Measurements from ENCODE around the gene GHITM.
"Not testable (repeated sequence)": the region's sequence is repeated elsewhere in the genome, so short reads cannot be mapped to it uniquely, and the experiment has no call there.

The GHITM gene, protein sequence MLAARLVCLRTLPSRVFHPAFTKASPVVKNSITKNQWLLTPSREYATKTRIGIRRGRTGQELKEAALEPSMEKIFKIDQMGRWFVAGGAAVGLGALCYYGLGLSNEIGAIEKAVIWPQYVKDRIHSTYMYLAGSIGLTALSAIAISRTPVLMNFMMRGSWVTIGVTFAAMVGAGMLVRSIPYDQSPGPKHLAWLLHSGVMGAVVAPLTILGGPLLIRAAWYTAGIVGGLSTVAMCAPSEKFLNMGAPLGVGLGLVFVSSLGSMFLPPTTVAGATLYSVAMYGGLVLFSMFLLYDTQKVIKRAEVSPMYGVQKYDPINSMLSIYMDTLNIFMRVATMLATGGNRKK

DNA sequence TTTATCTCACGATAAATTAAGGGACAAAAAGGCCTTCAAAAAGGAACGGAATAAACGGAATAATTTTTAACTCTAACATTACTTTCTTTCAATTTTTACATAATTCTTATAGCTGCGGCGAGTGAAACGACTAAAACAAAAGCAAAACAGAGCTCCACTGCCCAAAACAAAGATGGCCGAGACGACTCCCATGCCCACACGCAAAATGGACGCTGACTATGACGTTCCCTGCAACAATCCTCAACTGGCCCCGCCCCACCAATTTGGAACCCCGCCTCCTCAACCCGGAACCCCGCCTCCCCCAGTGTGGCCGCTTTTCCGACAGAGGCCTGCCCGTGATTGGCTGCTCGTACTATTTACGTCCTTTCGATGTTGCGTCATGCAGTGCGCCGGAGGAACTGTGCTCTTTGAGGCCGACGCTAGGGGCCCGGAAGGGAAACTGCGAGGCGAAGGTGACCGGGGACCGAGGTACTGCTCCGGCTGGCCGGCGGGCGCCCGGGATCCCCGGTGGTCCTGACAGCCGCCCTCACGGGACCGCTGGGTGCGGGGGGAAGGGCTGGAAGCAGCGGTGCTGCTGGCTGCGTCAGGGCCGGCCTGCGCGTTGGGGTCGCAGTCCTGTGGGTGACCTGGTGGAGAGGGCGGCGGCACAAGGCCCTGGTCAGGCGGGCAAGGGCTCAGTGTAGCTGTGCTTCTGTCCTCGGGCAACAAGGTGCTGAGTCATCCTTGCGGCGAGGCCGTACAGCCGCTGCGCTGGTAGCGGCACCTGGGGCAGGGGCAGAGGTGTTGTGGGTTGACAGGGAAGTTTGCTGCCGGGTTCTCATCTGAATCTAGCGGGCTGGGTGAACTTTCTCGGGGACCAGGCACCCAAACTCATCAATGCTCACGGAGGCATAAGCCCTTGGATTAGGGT lies at the start of gene GHITM:
TSS of gene GHITM (plus strand) at position 384 of the 910 bp plus-strand sequence. CDS start 1,992 bp downstream, outside the sequence.
- peak; percentile 95 for DNase-seq

DNA sequence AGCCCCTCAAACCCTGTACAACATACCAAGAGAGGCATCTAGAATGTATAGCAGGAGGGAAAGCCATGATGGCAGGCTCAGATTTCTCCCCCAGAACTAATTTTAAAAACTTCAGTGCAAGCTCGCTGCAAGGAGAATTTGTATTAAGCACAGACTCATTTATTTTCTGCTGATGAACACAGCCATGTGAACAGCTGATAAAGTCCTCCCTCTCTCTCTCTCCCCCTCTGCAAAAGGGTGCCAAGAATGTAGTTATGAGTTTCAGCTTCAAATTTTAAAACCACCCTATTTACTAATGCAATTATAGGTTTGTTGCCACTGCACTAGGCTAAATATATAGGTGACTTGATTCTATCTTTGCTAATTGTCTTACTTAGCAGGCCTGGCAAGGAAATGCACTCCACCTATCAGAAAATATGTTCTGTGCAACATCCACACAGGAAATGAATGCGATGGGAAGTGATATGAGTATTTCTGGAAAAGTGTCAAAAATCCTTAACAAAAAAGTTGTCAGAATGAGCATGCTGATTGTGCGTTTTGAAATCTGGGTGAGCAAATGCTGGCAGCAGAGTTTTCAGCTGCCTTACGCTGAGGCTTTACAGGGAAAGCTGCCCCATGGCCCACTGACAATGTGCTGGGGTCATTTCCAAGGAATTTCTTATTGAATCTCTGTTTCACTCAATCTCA lies 43.4 kb upstream of the GHITM start:
- DNase-seq = no peak

DNA sequence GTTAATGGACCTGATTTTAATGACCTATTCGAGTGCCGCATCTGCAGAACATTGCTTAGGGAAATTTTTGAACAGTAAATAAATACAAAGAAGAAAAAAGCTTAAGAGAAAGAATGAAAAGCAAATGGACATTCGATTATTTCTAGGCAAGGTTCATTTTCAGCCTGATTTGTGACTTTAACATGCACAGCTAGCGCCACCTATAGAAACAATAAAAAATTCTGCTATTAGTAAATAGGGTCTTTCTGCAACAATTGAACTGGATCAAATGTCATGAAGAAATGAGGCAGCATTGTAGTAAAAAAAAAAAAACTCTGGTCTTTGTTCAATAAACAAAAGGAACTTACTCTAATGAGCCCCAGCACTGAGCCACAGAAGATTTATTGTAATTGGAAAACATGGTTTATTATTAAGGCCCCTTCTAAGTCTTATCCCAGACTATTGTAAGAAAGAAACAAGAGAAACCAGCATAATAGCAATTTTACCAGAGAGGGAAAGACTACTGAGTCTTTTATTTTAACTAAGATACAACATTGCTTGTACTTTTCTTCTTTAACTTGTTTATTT lies 41.4 kb upstream of the GHITM start:
- peak; percentile 38 for DNase-seq

DNA sequence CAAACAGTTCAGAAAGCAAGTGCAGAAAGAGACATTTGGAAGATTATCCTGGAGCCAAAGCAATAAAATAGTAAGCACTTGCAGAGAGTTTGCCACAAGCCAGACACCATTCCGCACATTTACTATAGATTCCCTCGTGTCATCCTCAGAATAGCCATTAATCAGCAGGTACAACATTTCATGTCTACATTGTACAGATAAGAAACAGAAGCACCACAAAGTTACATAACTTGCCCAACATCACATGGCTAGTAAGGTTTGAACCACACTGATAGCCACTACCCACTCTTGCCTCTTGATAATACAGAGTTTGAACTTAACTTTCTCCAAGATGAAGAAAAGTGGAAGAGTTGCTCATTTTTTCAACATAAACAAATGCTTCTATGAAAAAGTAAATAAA lies 40.6 kb upstream of the GHITM start:
- DNase-seq = no peak

DNA sequence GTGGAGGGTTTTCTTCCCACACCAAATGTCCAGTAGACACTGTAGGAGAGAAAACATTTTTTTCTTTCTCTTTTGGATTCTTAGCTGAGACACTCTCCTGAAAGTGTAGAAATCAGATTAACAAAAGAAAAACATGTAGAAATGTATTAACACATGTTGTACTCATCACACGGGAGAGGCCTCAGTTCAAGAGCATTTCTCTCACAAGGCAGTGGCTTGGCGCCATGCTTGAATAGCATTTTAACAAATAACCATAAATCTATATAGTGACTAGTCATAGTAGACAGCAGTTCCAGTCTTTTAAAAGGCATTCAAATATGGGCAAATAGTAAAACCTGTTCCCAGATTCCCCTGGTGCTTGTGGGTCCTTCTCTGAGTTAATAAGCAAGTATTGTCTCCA lies 38.3 kb upstream of the GHITM start:
- no peak for DNase-seq

DNA sequence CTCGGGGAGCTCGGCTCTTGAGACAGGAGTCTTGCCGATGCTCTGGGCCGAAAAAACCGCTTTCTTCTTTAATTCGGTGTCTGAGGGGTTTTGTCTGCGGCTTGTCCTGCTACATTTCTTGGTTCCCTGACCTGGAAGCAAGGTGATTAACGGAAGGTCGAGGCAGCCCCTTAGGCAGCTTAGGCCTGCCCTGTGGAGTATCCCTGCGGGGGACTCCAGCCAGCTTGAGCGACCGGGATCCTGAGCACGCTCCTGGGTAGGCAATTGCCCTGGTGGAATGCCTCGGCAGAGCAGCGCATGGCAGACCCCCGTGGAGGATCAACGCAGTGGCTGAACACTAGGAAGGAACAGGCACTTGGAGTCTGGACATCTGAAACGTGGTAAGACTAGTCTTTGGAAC lies 30.5 kb upstream of the GHITM start:
- peak; percentile 58 for DNase-seq

DNA sequence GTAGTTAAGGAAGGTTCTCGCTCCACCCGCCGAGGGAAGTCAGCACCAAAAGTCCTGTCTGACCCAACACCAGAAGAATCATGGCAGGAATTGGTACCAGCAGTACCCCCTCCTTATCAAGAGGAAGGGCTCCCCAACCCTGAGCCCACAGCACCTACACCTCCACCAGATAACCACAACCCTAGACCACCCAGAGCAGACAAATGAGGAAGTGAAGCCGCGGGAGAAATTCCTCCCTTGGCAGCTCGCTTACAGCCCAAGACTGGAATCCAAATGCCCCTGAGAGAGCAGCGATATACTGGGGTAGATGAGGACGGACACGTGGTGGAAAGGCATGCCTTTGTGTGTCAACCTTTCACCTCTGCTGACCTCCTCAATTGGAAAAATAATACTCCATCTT lies 29.5 kb upstream of the GHITM start:
- not testable (repeated sequence) for DNase-seq

DNA sequence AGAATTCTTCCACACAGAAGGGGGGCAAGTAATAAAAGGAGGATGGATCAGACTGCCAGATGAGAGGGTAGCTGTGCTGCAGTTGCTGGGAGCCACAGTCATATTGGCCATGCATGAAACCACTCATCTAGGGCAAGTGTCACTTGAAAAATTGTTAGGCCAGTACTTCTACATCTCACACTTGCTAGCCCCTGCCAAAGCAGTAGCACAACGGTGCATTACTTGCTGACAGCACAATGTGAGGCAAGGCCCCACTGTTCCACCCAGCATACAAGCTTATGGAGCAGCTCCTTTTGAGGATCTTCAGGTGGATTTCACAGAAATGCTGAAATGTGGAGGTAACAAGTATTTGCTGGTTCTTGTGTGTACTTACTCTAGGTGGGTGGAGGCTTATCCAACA lies 25.8 kb upstream of the GHITM start:
- DNase-seq = not testable (repeated sequence)

DNA sequence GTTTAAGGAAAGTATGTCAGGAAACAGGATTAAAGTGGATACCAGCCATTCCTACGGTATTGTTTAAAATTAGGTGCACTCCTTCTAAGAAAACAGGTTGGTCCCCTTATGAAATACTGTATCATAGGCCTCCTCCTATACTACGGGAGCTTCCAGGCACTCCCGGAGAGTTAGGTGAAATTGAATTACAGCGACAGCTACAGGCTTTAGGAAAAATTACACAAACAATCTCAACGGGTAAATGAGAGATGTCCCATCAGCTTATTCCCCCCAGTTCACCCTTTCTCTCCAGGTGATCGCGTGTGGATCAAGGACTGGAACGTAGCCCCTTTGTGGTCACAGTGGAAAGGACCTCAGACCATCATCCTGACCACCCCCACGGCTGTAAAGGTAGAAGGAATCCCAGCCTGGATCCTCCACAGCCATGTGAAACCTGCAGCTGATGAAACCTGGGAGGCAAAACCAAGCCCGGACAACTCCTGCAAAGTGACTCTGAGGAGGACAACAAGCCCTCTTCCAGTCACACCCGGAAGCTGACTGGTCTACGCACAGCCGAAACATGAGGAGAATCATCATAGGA lies 25.1 kb upstream of the GHITM start:
- DNase-seq = no peak

DNA sequence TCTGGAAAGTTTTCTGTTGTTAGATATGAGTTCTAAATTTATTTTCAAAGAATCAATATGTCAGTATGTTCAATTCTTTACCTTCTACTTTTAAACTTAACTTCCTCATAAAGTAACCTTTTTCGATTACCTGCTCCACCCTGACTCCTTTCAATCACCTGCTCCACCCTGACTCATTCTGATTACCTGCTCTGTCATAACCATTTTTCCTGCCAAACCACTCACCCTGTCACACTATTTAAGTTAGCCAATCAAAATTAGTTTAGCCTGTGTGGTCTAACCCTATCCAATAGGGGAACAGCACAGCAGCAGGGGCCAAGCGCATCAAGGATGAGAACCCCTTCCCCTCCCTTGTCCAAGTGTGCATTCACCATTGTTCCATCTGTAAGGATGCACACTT lies 22.1 kb upstream of the GHITM start:
- DNase-seq = not testable (repeated sequence)

DNA sequence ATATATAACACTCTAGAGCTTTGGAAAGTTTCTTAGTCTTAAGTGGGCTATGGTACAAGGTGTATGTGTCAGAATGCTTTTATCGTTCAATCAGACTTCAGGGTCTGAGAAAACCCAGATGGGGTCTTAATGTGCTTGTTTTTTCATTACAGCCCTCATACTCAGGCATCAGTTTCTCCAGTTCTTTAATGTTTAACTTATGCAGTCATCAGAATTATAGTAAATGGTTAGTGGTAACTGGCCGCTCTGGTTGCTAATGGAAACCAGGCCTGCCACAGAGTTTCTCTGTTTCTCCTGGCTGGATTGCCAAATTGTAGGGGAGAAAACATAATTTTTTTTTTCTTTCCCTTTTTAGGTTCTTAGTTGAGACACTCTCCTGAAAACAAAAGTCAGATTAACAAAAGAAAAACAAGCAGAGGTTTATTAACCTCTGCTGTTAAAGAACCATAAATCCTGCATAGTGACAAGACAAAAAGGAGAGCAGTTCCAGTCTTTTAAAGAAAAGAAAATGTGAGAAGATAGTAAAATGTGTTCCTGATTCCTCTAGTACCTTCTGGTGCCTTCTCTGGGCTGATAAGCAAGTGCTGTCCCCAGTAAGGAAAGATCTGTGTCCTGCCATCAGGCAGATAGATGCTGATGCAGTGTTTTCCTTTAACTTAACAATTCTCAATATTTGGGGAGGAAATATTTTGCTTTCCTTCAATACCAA lies 21.5 kb upstream of the GHITM start:
- no peak for DNase-seq

DNA sequence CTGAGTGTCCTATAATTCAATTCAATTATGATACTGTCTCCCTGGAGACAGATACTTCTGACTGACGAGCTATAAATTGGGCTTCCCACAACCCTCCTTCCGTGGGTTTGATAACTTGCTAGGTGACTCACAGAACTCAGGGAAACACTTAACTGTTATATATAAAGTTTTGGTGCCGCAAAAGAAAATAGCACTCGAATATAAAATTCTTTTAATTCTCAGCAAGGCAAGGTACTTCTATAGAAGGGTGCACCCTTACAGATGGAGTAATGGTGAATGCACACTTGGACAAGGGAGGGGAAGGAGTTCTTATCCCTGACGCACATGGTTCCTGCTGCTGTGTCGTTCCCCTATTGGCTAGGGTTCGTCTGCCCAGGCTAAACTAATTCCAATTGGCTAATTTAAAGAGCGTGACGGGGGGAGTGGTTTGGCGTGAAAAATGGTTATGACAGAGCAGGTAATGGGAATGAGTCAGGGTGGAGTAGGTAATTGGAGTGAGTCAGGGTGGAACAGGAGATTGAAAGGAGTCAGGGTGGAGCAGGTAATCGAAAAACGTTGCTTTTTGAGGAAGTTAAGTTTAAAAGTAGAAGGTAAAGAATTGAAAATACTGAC lies 20.8 kb upstream of the GHITM start:
- DNase-seq = no peak

DNA sequence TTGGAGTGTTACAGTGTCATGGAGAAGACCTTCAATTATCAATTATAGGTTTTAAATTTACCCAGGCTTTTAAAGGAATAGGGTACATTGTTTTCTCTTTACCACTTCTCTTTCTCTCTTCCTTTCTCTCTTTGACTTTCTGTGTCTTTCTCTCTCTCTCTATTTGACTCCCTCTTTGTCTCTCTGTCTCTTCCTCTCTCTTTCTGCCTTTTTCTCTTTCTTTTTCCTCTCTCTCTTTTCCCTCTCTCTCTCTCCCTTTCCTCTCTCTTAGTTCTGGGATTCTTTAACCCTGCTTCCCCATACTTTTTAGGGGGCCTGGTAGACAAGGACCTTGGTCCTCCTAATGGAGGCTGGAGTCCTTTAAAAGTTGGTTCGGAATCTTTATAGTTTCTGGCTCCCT lies 15.9 kb upstream of the GHITM start:
- no peak for DNase-seq

DNA sequence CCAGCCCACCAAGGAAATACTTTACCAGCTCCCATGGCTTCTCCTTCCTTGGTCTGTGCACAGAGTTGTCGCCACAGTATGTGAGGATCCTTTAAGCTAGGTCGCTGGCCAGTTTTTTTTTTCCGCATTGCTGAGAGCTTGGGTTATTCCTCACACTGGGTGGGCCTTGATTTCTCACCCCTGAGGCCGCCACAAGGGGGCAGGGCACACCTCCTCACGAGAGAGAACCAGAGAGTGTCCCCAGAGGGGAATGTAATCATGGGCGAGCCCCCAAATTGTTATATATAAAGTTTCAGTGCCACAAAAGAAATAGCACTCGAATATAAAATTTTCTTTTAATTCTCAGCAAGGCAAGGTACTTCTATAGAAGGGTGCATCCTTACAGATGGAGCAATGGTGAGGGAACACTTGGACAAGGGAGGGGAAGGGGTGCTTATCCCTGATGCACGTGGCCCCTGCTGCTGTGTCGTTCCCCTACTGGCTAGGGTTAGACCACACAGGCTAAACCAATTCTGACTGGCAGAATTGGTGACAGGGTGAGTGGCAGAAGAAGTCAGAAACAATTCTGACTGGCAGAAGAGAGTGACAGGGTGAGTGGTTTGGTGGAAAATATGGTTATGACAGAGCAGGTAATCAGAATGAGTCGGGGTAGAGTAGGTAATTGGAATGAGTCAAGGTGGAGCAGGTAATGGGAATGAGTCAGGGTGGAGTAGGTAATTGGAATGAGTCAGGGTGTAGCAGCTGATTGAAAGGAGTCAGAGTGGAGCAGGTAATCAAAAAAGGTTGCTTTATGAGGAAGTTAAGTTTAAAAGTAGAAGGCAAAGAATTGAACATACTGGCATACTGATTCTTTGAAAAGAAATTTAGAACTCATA lies 13.2 kb upstream of the GHITM start:
- not testable (repeated sequence) for DNase-seq

DNA sequence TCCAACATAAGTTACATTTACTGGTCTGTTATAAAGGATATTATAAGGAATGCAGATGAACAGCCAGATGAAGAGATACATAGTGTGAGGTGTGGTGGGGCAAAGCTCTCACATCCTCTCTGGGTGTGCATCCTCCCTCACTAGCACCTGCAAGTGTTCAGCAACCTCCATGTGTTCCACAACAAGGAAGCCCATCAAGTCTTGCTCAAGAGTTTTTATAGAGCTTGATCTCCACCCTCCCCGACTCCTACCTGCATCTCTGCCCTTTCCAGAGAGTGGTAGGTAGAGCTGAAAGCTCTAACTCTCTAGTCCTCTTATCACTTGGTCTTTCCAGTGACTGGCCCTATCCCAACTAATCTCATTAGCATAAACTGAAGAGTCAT lies 12.5 kb upstream of the GHITM start:
- no peak for DNase-seq

DNA sequence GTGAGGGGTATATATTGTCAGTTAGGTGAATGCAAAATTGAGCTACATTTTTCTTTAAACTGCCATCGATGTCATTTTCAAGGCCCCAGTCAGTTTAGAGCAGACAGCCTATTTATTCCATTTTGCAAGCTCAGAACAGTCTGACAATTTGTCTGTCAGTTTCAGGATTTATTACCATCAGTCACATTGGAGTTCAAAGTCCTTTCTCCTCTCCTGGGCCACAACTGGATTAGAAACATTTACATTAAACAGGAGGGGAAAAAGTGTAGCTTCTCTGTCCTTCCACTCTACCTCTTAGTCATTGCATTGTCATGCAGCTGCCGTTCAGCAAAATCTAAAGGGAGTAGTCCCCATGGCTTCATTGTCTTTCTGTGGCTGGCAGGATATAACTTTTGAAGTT lies 3.5 kb upstream of the GHITM start:
- DNase-seq = no peak

DNA sequence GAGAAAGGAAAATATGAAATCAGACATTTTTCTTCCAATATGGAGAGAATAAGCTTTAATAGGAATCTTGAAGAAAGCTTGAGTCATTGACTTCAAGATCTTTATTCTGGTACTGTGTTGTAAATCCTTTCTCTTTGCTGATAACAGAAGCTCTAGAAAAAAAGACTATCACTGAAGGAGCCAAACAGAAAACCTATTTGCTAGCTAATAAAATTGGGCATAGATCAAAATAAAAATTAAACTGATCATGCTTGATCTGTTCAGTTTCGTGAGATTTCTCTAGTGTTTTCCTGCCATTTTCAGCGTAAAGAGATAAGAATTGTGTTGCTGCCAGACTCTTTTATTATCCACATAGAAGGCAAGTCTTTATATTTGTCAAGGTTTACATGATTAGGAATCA lies 1.5 kb upstream of the GHITM start:
- no peak for DNase-seq

DNA sequence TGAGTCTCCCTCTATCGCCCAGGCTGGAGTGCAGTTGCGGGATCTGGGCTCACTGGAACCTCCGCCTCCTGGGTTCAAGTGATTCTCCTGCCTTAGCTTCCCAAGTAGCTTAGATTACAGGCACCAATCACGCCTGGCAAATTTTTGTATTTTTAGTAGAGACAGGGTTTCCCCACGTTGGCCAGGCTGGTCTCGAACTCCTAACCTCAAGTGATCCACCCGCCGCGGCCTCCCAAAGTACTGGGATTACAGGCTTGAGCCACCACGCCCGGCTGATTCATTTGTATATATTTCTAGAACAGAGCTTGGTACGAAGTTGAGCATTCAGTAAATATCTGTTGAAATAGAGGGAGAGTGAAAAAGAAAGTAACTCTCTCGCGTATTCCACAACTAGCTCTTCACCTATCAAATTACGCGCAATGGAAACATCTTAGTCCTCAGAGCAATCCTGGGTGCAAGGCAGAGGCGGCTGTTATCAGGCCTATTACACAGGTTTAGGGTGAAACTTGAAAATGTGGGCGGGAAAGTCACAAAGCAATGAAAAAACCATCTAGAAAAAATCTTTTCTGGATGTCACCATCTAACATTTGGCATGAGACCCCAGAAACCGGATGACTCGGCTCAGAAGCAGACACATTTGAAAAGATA lies 707 bp upstream of the GHITM start:
- DNase-seq = no peak

DNA sequence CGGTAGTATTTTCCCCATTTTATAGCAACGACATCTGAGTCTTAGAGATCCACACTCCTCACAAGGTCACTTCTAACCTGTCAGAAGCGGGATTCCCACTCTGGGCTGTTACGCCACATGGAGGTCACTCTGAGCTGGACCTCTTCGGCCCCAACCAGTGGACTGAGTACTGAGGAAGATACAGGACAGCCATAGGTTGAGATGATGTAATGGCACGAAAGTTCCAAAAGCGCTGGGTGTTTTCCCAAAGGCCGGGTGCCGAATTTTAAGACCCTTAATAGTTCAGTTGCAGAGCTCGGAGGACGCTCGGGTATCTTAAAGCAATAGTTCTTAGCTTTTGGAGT lies 699 bp downstream of the GHITM start:
- no peak for DNase-seq

DNA sequence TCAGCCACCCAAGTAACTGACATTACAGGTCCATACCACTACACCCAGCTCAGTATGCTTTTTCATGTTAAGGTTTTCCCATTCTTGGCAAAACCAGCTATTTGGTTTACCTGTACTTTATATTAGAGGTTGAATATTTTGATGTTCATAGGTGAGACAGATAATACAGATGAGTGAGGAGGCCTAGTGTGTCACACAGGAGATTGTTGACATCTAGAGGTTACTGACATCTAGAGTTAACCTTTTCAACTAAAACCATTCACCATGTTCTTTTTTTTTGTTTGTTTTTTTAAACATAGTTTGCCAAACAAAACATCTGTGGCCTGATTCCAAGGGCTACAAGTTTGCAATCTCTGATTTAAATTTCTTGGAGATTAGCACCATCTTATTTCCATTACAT lies 8.0 kb downstream of the GHITM start:
- no peak for DNase-seq

Data from retina (tissue), 1 donor.